Measurements from ENCODE around the gene PLLP.
"Not testable (repeated sequence)": the region's sequence is repeated elsewhere in the genome, so short reads cannot be mapped to it uniquely, and the experiment has no call there.

DNA sequence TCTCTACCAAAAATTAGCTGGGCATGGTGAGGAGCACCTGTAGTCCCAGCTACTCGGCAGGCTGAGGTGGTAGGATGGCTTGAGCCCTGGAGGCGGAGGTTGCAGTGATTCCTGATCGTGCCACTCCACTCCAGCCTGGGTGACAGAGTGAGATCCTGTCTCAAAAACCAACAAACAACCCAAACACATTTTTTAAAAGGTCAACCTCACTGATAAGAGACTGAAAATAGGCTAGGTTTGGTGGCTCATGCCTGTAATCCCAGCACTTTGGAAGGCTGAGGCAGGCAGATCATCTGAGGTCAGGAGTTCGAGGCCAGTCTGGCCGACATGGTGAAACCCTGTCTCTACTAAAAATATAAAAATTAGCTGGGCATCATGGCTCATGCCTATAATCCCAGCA is 8.5 kb downstream of the PLLP start:
- TF ChIP-seq CTCF (conservative IDR thresholded peaks at IDR 0.05); ZFX (IDR thresholded peaks at IDR 0.05): not testable (repeated sequence)

Measured in C4-2B (cell line).